NB4 (cell line): ENCODE data around the gene SHISA8.

Experiments
- CTCF ChIP-seq: IDR thresholded peaks from one replicate; pipeline ENCODE4 v1.5.1; 2012; ENCODE audit warnings: low read depth, low read length
- MYC ChIP-seq: IDR thresholded peaks from 2 replicates; pipeline ENCODE4 v1.6.1; 2011; ENCODE audit warnings: low read depth, low read length
- POLR2A ChIP-seq: IDR thresholded peaks from 2 replicates; pipeline ENCODE4 v1.6.1; 2011; ENCODE audit warnings: mild to moderate bottlenecking; ENCODE audit not compliant: insufficient read length; ENCODE audit errors: extremely low read depth
- TF ChIP-seq, protein P1 (sequence below): IDR thresholded peaks from 2 replicates; pipeline ENCODE4 v1.6.1; 2011; ENCODE audit warnings: low read depth, low read length

GRCh38 chr22:41873391-41873790 is 41.5 kb downstream of the SHISA8 start:
- TF ChIP-seq POLR2A (no peak), CTCF (no peak), MYC (no peak)
- TF ChIP-seq, protein P1, sequence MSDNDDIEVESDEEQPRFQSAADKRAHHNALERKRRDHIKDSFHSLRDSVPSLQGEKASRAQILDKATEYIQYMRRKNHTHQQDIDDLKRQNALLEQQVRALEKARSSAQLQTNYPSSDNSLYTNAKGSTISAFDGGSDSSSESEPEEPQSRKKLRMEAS = no peak
